ENCODE results near the gene MAP3K19.

- TF ChIP-seq CTCF (IDR thresholded peaks at IDR 0.05 in 2 of 3, conservative IDR thresholded peaks at IDR 0.05 in 1 of 3; ENCODE audit: borderline replicate concordance in 1 of 3, insufficient read depth in 1 of 3, low read depth in 2 of 3, low read length in 2 of 3) (no peak), JUND (IDR thresholded peaks at IDR 0.05) (no peak)
Measured at GRCh38 chr2:135030826-135031225, 16.4 kb downstream of the MAP3K19 start.

Measured in HCT116 (cell line).